GM19324 (cell line): Measurements from ENCODE around the gene SLC25A41.
A peak's percentile ranks its signal among the peaks of the same experiment; 100 is the strongest.
"Not testable (repeated sequence)": the region's sequence is repeated elsewhere in the genome, so short reads cannot be mapped to it uniquely, and the experiment has no call there.

Source experiments
- ATAC-seq: cut with Tn5 transposase; IDR thresholded peaks from one replicate; pipeline ENCODE4 v1.9.1; 2021; ENCODE audit warnings: mild to moderate bottlenecking, moderate library complexity; ENCODE audit not compliant: unreplicated experiment, low FRiP score

SLC25A41 gene

GRCh38 chr19:6429419-6430221 lies 3.9 kb downstream of the SLC25A41 start:
- ATAC-seq = no peak

GRCh38 chr19:6428692-6429418 lies 4.7 kb downstream of the SLC25A41 start:
- not testable (repeated sequence) for ATAC-seq

GRCh38 chr19:6427131-6427530 lies 6.4 kb downstream of the SLC25A41 start:
- no peak for ATAC-seq

GRCh38 chr19:6425732-6426620 lies 7.6 kb downstream of the SLC25A41 start:
- ATAC-seq = no peak

GRCh38 chr19:6424939-6425731 lies 8.4 kb downstream of the SLC25A41 start:
- peak; percentile 88 for ATAC-seq

- ATAC-seq = no peak
These were observed 9.2 kb downstream of the SLC25A41 start, which contains the start of gene KHSRP for GRCh38 chr19:6424195-6424938. KHSRP (minus strand) TSS chr19:6424811; CDS start chr19:6424701, 110 bp downstream.

- ATAC-seq = no peak
These were observed 9.9 kb downstream of the SLC25A41 start for GRCh38 chr19:6423499-6424194.

- ATAC-seq = no peak
These were observed 12.2 kb downstream of the SLC25A41 start for GRCh38 chr19:6421075-6422014.

- ATAC-seq = no peak
These were observed 15.0 kb downstream of the SLC25A41 start for GRCh38 chr19:6418562-6418932.

- no peak for ATAC-seq
These were observed 15.6 kb downstream of the SLC25A41 start for GRCh38 chr19:6417713-6418561.

- ATAC-seq = no peak
These were observed 16.7 kb downstream of the SLC25A41 start for GRCh38 chr19:6416658-6417405.

- no peak for ATAC-seq
These were observed 17.9 kb downstream of the SLC25A41 start for GRCh38 chr19:6415591-6416190.

- ATAC-seq = no peak
These were observed 18.6 kb downstream of the SLC25A41 start for GRCh38 chr19:6414793-6415590.

- ATAC-seq = no peak
These were observed 19.6 kb downstream of the SLC25A41 start for GRCh38 chr19:6413721-6414643.
